IMR-90 (cell line): ENCODE measurements around the gene UBL4A. TPM values are rescaled to one million over a fixed set of nuclear protein-coding genes. Genes with fewer than 3 reads are reported as not detected.

Source experiments
- ATAC-seq: fragments of 200-7000 bp; cut with Tn5 transposase; 2 replicates; pipeline ENCODE4 v1.9.1; 2020; ENCODE audit warnings: low read depth, mild to moderate bottlenecking, moderate library complexity
- BruUV-seq: library from RNA; stranded (reverse); fragments of 400-500 nt; replicated peaks from 2 replicates; lab custom pipeline; 2021; lab: Mats Ljungman, UMichigan
- CTCF ChIA-PET: fragments of 300-600 bp; formaldehyde crosslinking; extraction: SDS; loops from one replicate; lab custom pipeline; 2021; ENCODE audit warnings: antibody characterized with exemption; lab: Yijun Ruan, JAX
- POLR2A ChIA-PET: fragments of 300-600 bp; sonication (Branson Sonifier 250); formaldehyde crosslinking; loops from one replicate; lab custom pipeline; 2022; ENCODE audit warnings: antibody characterized with exemption; ENCODE audit not compliant: unreplicated experiment; lab: Charles Lee
- DNase-seq: peaks from one replicate; pipeline ENCODE4 v3.0.0; 2013
- H2AFZ ChIP-seq: replicated peaks from 2 replicates; pipeline ENCODE3; 2013; ENCODE audit warnings: low read length, mild to moderate bottlenecking; ENCODE audit not compliant: poor library complexity
- H2AK5ac ChIP-seq: 2 replicates; pipeline ENCODE4 v1.6.1; 2013; ENCODE audit warnings: low read depth, low read length, inconsistent platforms
- H2AK9ac ChIP-seq: replicated peaks from 2 replicates; pipeline ENCODE3; 2013; ENCODE audit warnings: mild to moderate bottlenecking, low read depth, low read length, moderate library complexity; ENCODE audit not compliant: poor library complexity
- H2BK120ac ChIP-seq: 2 replicates; pipeline ENCODE4 v1.6.1; 2013; ENCODE audit warnings: low read depth, low read length, inconsistent platforms
- H2BK15ac ChIP-seq: 3 replicates; pipeline ENCODE4 v1.6.1; 2013; ENCODE audit warnings: low read depth, low read length, inconsistent platforms
- H2BK20ac ChIP-seq: 2 replicates; pipeline ENCODE4 v1.6.1; 2013; ENCODE audit warnings: low read depth, mild to moderate bottlenecking, inconsistent platforms, low read length, moderate library complexity
- H2BK5ac ChIP-seq: 2 replicates; pipeline ENCODE4 v1.6.1; 2013; ENCODE audit warnings: mild to moderate bottlenecking, low read depth, low read length, inconsistent platforms; ENCODE audit not compliant: poor library complexity, severe bottlenecking
- H3K14ac ChIP-seq: replicated peaks from 2 replicates; pipeline ENCODE4 v1.6.1; 2013; ENCODE audit warnings: low read depth, low read length, inconsistent platforms
- H3K18ac ChIP-seq: 2 replicates; pipeline ENCODE4 v1.6.1; 2013; ENCODE audit warnings: low read depth, low read length, control low read depth
- H3K23ac ChIP-seq: 2 replicates; pipeline ENCODE4 v1.6.1; 2013; ENCODE audit warnings: low read depth, low read length, inconsistent platforms
- H3K27ac ChIP-seq: 2 replicates; pipeline ENCODE4 v1.5.1; 2013; ENCODE audit warnings: mild to moderate bottlenecking, control low read depth, low read length; ENCODE audit not compliant: insufficient read depth
- H3K27me3 ChIP-seq: 2 replicates; pipeline ENCODE4 v1.6.1; 2013; ENCODE audit warnings: low read length; ENCODE audit not compliant: control insufficient read depth, insufficient read depth
- H3K36me3 ChIP-seq: 2 replicates; pipeline ENCODE4 v1.6.1; 2013; ENCODE audit warnings: low read length, mixed read lengths; ENCODE audit not compliant: control insufficient read depth, insufficient read depth
- H3K4ac ChIP-seq: 2 replicates; pipeline ENCODE4 v1.6.1; 2013; ENCODE audit warnings: low read depth, low read length, inconsistent platforms
- H3K4me1 ChIP-seq: 2 replicates; pipeline ENCODE4 v1.6.1; 2013; ENCODE audit warnings: low read length, mixed read lengths; ENCODE audit not compliant: control insufficient read depth, insufficient read depth
- H3K4me2 ChIP-seq: 2 replicates; pipeline ENCODE4 v1.6.1; 2013; ENCODE audit warnings: low read depth, mild to moderate bottlenecking, control low read depth, low read length, moderate library complexity
- H3K4me3 ChIP-seq: 2 replicates; pipeline ENCODE4 v1.5.1; 2013; ENCODE audit warnings: low read depth, mild to moderate bottlenecking, control low read depth, low read length, moderate library complexity; ENCODE audit not compliant: insufficient read depth
- H3K56ac ChIP-seq: 2 replicates; pipeline ENCODE4 v1.6.1; 2013; ENCODE audit warnings: low read length, inconsistent platforms; ENCODE audit not compliant: insufficient read depth; ENCODE audit errors: extremely low read depth
- H3K79me1 ChIP-seq, 2 experiments: 2 replicates each; pipeline ENCODE4 v1.6.1; 2013; ENCODE audit warnings: low read length in 2 of 2, inconsistent platforms in 1 of 2, low read depth in 1 of 2
- H3K9ac ChIP-seq: 2 replicates; pipeline ENCODE4 v1.6.1; 2013; ENCODE audit warnings: low read depth, low read length, control low read depth
- H3K9me1 ChIP-seq: 2 replicates; pipeline ENCODE4 v1.6.1; 2013; ENCODE audit warnings: low read length, inconsistent platforms; ENCODE audit not compliant: insufficient read depth
- H3K9me3 ChIP-seq: 2 replicates; pipeline ENCODE4 v1.6.1; 2013; ENCODE audit warnings: low read length; ENCODE audit not compliant: control insufficient read depth, insufficient read depth
- H4K20me1 ChIP-seq: 2 replicates; pipeline ENCODE4 v1.6.1; 2013; ENCODE audit warnings: low read length, inconsistent platforms; ENCODE audit not compliant: insufficient read depth
- H4K5ac ChIP-seq: 2 replicates; pipeline ENCODE4 v1.6.1; 2013; ENCODE audit warnings: mild to moderate bottlenecking, low read depth, low read length, control low read depth
- H4K8ac ChIP-seq, 2 experiments: 2 replicates each; pipeline ENCODE4 v1.6.1; 2013; ENCODE audit warnings: low read depth in 2 of 2, low read length in 2 of 2, control low read depth in 1 of 2, inconsistent platforms in 1 of 2
- H4K91ac ChIP-seq: 2 replicates; pipeline ENCODE4 v1.6.1; 2013; ENCODE audit warnings: low read depth, low read length, inconsistent platforms; ENCODE audit not compliant: insufficient read depth
- BHLHE40 ChIP-seq: fragments of 150-350 bp; IDR thresholded peaks from 2 replicates; pipeline ENCODE4 v1.6.1; 2016; ENCODE audit warnings: mild to moderate bottlenecking, low read depth, low read length
- POLR2A ChIP-seq: IDR thresholded peaks from 2 replicates; pipeline ENCODE4 v1.6.1; 2012; ENCODE audit warnings: mild to moderate bottlenecking, low read depth, low read length
- whole genome bisulfite sequencing, 2 experiments: methylation state at CpG; one replicate each; pipeline versions ENCODE4 v1.1.5 to v1.1.7; 2013; ENCODE audit warnings: missing lambda C conversion rate in 2 of 2; ENCODE audit not compliant: insufficient read length in 1 of 2; ENCODE audit errors: extremely low coverage in 2 of 2; 5-methylcytosine and 5-hydroxymethylcytosine counted together
- dilution Hi-C: fragments of 300-500 bp; cut with HindIII; formaldehyde crosslinking; loops from one replicate; pipeline ENCODE4 v1.14.3; 2018; ENCODE audit warnings: low sequenced_read_pairs; ENCODE audit not compliant: unreplicated experiment
- in situ Hi-C: fragments of 300-500 bp; cut with MboI; formaldehyde crosslinking; loops from 3 replicates; pipeline ENCODE4 v1.14.3; 2019; ENCODE audit warnings: low sequenced_read_pairs, inconsistent platforms, mixed read lengths
- intact Hi-C: fragments of 100-400 bp; cut with micrococcal nuclease; formaldehyde crosslinking; loops from 2 replicates; pipeline ENCODE4 v1.10.0; 2022
- polyA plus RNA-seq, 3 experiments: library from polyadenylated mRNA; depleted of rRNA; stranded (reverse); fragments of >200 nt; gene quantifications; 2 replicates each; pipeline ENCODE4 v1.2.3, GENCODE V29; 2012; ENCODE audit warnings: low replicate concordance in 1 of 3
- total RNA-seq: library from RNA; depleted of rRNA; stranded (reverse); fragments of >200 nt; gene quantifications from 2 replicates; pipeline ENCODE4 v1.2.3, GENCODE V29; 2012
- TF ChIP-seq, protein P1 (sequence below): fragments of 150-350 bp; IDR thresholded peaks from 2 replicates; pipeline ENCODE4 v1.6.1; 2016; ENCODE audit warnings: low read depth, mild to moderate bottlenecking, low read length, moderate library complexity, borderline replicate concordance

UBL4A gene
- total and polyA plus RNA-seq, 2 of the 4 experiments (the other 2 are of a cell fraction), result 24.6 to 28.3 TPM

DNA sequence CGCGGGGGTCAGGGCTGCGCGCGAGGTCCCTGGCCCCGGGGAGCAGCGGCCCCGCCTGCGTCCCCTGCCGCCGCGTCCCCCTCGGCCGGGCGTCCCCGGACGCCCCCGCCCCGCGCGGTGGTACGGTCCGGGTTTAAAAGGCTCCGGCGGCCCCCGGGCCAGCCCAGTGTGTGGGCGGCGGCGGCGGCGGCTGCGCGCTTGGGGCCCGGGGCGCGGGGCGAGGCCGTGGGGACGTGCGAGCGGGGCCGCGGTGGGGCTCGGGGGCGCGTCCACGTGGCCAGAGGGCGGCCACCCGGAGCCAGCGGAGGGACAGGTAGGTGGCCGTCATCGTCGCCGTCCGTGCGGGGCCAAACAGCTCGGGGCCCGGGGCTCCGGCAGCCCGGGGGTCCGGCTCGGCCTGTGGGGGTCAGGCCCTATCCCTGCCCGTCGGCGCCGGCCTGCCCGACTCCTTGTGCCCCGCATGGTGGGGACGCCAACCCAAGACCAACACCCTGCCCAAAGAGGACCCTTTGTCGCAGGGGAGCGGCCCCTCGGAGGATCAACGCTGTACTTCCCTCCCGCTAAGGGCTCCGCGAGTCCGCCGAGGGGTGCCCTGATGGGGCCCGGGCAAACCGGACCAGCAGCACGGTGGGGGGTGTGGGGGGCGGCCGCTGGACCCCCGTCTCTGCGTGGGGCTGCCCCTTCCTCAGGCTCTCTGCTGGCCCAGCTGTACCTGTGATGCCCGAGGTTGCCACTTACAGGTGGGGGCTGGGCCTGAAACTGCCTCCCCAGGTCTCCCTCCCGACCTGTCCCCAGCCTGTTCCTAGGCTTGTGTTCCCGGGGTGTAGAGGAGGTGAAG is 28.1 kb downstream of the UBL4A start, which contains the start of gene PLXNA3:
Gene PLXNA3 (plus strand): TSS at position 166 of the 838 bp plus-strand sequence. CDS start 1,903 bp downstream, outside the sequence.
- Histone ChIP-seq H3K56ac (peak within 1 kb of the TSS; percentile 61), H3K18ac (no peak within 1 kb of the TSS), H2AFZ (peak within 1 kb of the TSS; percentile 89), H2BK120ac (0 out of 2 replicates have a peak within 1 kb of the TSS, but pooled peaks have one; percentile 40), H2BK20ac (no peak within 1 kb of the TSS), H3K79me1 (peaks cover 0 to 16% of the 10 kb centered on the region in 2 experiments; a peak in 3 of 4 replicates), H2BK15ac (no peak within 1 kb of the TSS), H4K8ac (peak within 1 kb of the TSS in 1 of 2 experiments; percentile 57; a peak in 1 of 4 replicates), H3K4me3 (peak within 1 kb of the TSS; percentile 74), H4K20me1 (peaks cover 39% of the 10 kb centered on the region), H2AK9ac (peak within 1 kb of the TSS; percentile 96), H4K91ac (0 out of 2 replicates have a peak within 1 kb of the TSS, but pooled peaks have one; percentile 28), H3K9me1 (no peaks in the 10 kb centered on the region), H3K9me3 (no peaks in the 10 kb centered on the region; the same call in 1 of the 2 replicates), H2BK5ac (peak within 1 kb of the TSS; percentile 97), H3K27ac (peak within 1 kb of the TSS; percentile 74), H3K4me1 (peaks cover 4% of the 10 kb centered on the region; the same call in 1 of the 2 replicates), H3K14ac (peak within 1 kb of the TSS; percentile 91), H3K23ac (peak within 1 kb of the TSS; percentile 94), H4K5ac (no peak within 1 kb of the TSS; the same call in 1 of the 2 replicates), H3K36me3 (peaks cover 28% of the 10 kb centered on the region), H3K4me2 (peak within 1 kb of the TSS; percentile 84), H3K27me3 (no peaks in the 10 kb centered on the region), H3K4ac (peak within 1 kb of the TSS; percentile 91), H3K9ac (peak within 1 kb of the TSS; percentile 71), H2AK5ac (peak within 1 kb of the TSS; percentile 67)
- WGBS, 2 experiments, result 23% methylated on average over 47 of the region's 88 CpGs; no CpG with 5 or more reads in 1 of the 2 experiments
- CTCF ChIA-PET, result no interaction called here
- DNase-seq (no peak), ATAC-seq (peak; percentile 82)
- BruUV-seq, result no TSS peak
- TF ChIP-seq POLR2A, result peak; percentile 71; the same call in 1 of the 2 replicates
- TF ChIP-seq, protein P1, sequence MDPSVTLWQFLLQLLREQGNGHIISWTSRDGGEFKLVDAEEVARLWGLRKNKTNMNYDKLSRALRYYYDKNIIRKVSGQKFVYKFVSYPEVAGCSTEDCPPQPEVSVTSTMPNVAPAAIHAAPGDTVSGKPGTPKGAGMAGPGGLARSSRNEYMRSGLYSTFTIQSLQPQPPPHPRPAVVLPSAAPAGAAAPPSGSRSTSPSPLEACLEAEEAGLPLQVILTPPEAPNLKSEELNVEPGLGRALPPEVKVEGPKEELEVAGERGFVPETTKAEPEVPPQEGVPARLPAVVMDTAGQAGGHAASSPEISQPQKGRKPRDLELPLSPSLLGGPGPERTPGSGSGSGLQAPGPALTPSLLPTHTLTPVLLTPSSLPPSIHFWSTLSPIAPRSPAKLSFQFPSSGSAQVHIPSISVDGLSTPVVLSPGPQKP, result no peak
- TF ChIP-seq BHLHE40, result peak; percentile 80
- in situ Hi-C loops, result no loop called here
- dilution Hi-C loops, result no loop called here
- intact Hi-C loops, result no loop called here
- POLR2A ChIA-PET, result no interaction called here
